Mammary epithelial cell (primary cell): ENCODE data around the gene NT5C1A.

Experiments
- EZH2 ChIP-seq: IDR thresholded peaks from 2 replicates; pipeline ENCODE4 v1.6.1; 2012; ENCODE audit warnings: low read length, inconsistent platforms, borderline replicate concordance
- TF ChIP-seq, protein P1 (sequence below), 2 donors: IDR thresholded peaks in 1 of 2; conservative IDR thresholded peaks in 1 of 2; 2 replicates each; pipeline ENCODE4 v1.5.1; 2011 to 2012; ENCODE audit warnings: inconsistent platforms in 2 of 2, low read length in 2 of 2, mild to moderate bottlenecking in 2 of 2, control low read depth in 1 of 2, low read depth in 1 of 2; ENCODE audit not compliant: insufficient read depth in 1 of 2; ENCODE audit errors: extremely low read depth in 1 of 2

DNA sequence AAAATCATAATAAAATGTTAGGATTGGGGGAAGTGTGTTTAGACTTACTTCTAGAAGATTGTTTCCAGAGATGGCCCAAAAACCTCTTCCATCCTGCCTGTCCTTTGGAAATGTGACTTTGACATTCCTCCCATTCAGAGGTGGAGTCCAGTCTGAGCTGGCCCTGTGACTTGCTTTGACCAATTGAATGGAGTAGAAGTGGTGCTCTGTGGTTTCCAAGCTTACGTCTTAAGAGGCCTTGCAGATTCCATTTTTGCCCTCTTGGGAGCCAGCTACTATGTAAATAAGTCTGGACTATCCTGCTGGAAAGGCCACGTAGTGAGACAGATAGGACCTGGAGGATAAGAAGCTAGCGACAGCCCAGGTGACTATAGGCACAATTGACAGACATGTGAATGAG, 1.3 kb upstream of the NT5C1A start:
- no peak for TF ChIP-seq EZH2
- TF ChIP-seq, protein P1, sequence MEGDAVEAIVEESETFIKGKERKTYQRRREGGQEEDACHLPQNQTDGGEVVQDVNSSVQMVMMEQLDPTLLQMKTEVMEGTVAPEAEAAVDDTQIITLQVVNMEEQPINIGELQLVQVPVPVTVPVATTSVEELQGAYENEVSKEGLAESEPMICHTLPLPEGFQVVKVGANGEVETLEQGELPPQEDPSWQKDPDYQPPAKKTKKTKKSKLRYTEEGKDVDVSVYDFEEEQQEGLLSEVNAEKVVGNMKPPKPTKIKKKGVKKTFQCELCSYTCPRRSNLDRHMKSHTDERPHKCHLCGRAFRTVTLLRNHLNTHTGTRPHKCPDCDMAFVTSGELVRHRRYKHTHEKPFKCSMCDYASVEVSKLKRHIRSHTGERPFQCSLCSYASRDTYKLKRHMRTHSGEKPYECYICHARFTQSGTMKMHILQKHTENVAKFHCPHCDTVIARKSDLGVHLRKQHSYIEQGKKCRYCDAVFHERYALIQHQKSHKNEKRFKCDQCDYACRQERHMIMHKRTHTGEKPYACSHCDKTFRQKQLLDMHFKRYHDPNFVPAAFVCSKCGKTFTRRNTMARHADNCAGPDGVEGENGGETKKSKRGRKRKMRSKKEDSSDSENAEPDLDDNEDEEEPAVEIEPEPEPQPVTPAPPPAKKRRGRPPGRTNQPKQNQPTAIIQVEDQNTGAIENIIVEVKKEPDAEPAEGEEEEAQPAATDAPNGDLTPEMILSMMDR (conservative IDR thresholded peaks at IDR 0.05 in 1 of 2, IDR thresholded peaks at IDR 0.05 in 1 of 2; ENCODE audit: extremely low read depth in 1 of 2, insufficient read depth in 1 of 2, low read depth in 1 of 2, low read length in 2 of 2), result no peak
